Measurements from ENCODE around the gene OR2AK2.

DNA sequence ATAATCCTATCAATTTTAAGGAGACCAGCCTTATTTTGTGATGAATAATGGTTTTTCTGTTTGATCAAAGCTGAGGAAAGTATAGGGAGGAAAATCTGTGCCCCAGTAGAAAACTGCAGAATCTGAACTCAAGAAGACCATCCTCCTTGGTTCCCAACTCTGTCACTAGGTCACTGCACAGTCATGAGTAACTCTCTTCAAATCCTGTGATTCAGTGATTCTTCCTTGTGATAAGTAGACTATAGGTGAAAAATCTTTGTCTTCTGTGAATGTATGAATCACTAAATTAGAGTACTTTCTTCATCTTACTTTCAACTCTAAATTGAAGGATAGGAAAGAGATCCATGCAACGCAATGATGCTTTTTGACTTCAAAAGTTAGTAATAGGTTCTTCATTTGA is 35.1 kb downstream of the OR2AK2 start:
- TF ChIP-seq, protein P1, sequence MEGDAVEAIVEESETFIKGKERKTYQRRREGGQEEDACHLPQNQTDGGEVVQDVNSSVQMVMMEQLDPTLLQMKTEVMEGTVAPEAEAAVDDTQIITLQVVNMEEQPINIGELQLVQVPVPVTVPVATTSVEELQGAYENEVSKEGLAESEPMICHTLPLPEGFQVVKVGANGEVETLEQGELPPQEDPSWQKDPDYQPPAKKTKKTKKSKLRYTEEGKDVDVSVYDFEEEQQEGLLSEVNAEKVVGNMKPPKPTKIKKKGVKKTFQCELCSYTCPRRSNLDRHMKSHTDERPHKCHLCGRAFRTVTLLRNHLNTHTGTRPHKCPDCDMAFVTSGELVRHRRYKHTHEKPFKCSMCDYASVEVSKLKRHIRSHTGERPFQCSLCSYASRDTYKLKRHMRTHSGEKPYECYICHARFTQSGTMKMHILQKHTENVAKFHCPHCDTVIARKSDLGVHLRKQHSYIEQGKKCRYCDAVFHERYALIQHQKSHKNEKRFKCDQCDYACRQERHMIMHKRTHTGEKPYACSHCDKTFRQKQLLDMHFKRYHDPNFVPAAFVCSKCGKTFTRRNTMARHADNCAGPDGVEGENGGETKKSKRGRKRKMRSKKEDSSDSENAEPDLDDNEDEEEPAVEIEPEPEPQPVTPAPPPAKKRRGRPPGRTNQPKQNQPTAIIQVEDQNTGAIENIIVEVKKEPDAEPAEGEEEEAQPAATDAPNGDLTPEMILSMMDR (IDR thresholded peaks at IDR 0.05): no peak
- TF ChIP-seq EP300 (IDR thresholded peaks at IDR 0.05): no peak

All from suprapubic skin (tissue), 3 donors.